Skeletal muscle tissue (tissue), 4 donors: ENCODE data around the gene BTBD8. TPM values are rescaled to one million over a fixed set of nuclear protein-coding genes. Genes with fewer than 3 reads are reported as not detected.
"Not testable (repeated sequence)": the region's sequence is repeated elsewhere in the genome, so short reads cannot be mapped to it uniquely, and the experiment has no call there.

ENCODE experiments used
- H3K27ac ChIP-seq: one replicate; pipeline ENCODE4 v1.7.0; 2013; ENCODE audit warnings: mild to moderate bottlenecking, low read depth, low read length, inconsistent platforms
- H3K27me3 ChIP-seq, 3 donors: one replicate each; pipeline ENCODE4 v1.7.0; 2013; ENCODE audit warnings: low read length in 3 of 3; ENCODE audit not compliant: control insufficient read depth in 3 of 3, insufficient read depth in 3 of 3
- H3K36me3 ChIP-seq, 3 donors: one replicate each; pipeline ENCODE4 v1.7.0; 2013; ENCODE audit warnings: low read length in 3 of 3; ENCODE audit not compliant: control insufficient read depth in 3 of 3, insufficient read depth in 3 of 3
- H3K4me1 ChIP-seq, 3 donors: one replicate each; pipeline ENCODE4 v1.7.0; 2013; ENCODE audit warnings: low read length in 3 of 3, mild to moderate bottlenecking in 3 of 3; ENCODE audit not compliant: control insufficient read depth in 3 of 3, insufficient read depth in 3 of 3
- H3K4me3 ChIP-seq, 3 donors: one replicate each; pipeline ENCODE4 v1.7.0; 2013; ENCODE audit warnings: low read length in 3 of 3
- H3K9ac ChIP-seq, 3 donors: one replicate each; pipeline ENCODE4 v1.7.0; 2013; ENCODE audit warnings: low read length in 3 of 3, mild to moderate bottlenecking in 3 of 3, moderate library complexity in 2 of 3, low read depth in 1 of 3
- H3K9me3 ChIP-seq, 3 donors: one replicate each; pipeline ENCODE4 v1.7.0; 2013; ENCODE audit warnings: low read length in 3 of 3; ENCODE audit not compliant: control insufficient read depth in 3 of 3
- total RNA-seq: library from RNA; depleted of rRNA; stranded (reverse); fragments of >200 nt; gene quantifications from one replicate; pipeline ENCODE4 v1.2.3, GENCODE V29; 2014
- donor health status: Osteomylitis.

The BTBD8 gene
- total RNA-seq, 1 donor from 2014 or later, result 1.6 TPM

- H3K27me3 ChIP-seq, result no peaks in the 10 kb centered on the region
- H3K9me3 ChIP-seq, result no peaks in the 10 kb centered on the region
- H3K9ac ChIP-seq, result no peak overlapping the region
- no peaks in the 10 kb centered on the region for H3K36me3 ChIP-seq
- no peak overlapping the region for H3K4me3 ChIP-seq
- H3K4me1 ChIP-seq, result no peaks in the 10 kb centered on the region
- no peak overlapping the region for H3K27ac ChIP-seq
These were observed 15.1 kb upstream of the BTBD8 start for GRCh38 chr1:92065042-92065441.

GRCh38 chr1:92066321-92066720 lies 13.8 kb upstream of the BTBD8 start:
- Histone ChIP-seq H3K9ac (no peak overlapping the region), H3K4me1 (no peaks in the 10 kb centered on the region), H3K36me3 (no peaks in the 10 kb centered on the region), H3K27me3 (no peaks in the 10 kb centered on the region), H3K9me3 (no peaks in the 10 kb centered on the region), H3K27ac (no peak overlapping the region), H3K4me3 (no peak overlapping the region)

- no peak overlapping the region for H3K27ac ChIP-seq
- no peaks in the 10 kb centered on the region for H3K4me1 ChIP-seq
These were observed 9.3 kb upstream of the BTBD8 start for GRCh38 chr1:92070892-92071291.

GRCh38 chr1:92074446-92074845 lies 5.7 kb upstream of the BTBD8 start:
- H3K27me3 ChIP-seq, H3K36me3 ChIP-seq, H3K9me3 ChIP-seq, H3K4me1 ChIP-seq, H3K9ac ChIP-seq, H3K27ac ChIP-seq, H3K4me3 ChIP-seq: not testable (repeated sequence)

More at GRCh38 chr1:92070892-92071291, 9.3 kb upstream of the BTBD8 start:
- Histone ChIP-seq H3K36me3 (no peaks in the 10 kb centered on the region), H3K27me3 (no peaks in the 10 kb centered on the region), H3K4me3 (no peak overlapping the region), H3K9ac (no peak overlapping the region), H3K9me3 (no peaks in the 10 kb centered on the region)

GRCh38 chr1:92075311-92075710 lies 4.8 kb upstream of the BTBD8 start, which contains the start of gene SETSIP:
SETSIP (minus strand) TSS chr1:92075411; CDS start chr1:92075411, 0 bp downstream.
- no peak within 1 kb of the TSS for H3K9ac ChIP-seq
- no peaks in the 10 kb centered on the region for H3K4me1 ChIP-seq
- H3K27me3 ChIP-seq, result no peaks in the 10 kb centered on the region
- no peaks in the 10 kb centered on the region for H3K9me3 ChIP-seq
- H3K27ac ChIP-seq, result no peak within 1 kb of the TSS
- H3K4me3 ChIP-seq, result no peak within 1 kb of the TSS
- no peaks in the 10 kb centered on the region for H3K36me3 ChIP-seq

- Histone ChIP-seq H3K4me1 (no peaks in the 10 kb centered on the region), H3K27ac (no peak overlapping the region), H3K9ac (no peak overlapping the region), H3K4me3 (no peak overlapping the region), H3K27me3 (no peaks in the 10 kb centered on the region), H3K9me3 (no peaks in the 10 kb centered on the region), H3K36me3 (no peaks in the 10 kb centered on the region)
These were observed 3.8 kb upstream of the BTBD8 start for GRCh38 chr1:92076363-92076762.

GRCh38 chr1:92078077-92078476 lies 2.1 kb upstream of the BTBD8 start:
- H3K27me3 ChIP-seq, H3K9me3 ChIP-seq: not testable (repeated sequence)

GRCh38 chr1:92079441-92079840 lies 704 bp upstream of the BTBD8 start:
- Histone ChIP-seq H3K4me1 (no peaks in the 10 kb centered on the region), H3K4me3 (peak overlapping the region; percentile 87 to 91 (median 87)), H3K27me3 (no peaks in the 10 kb centered on the region), H3K9ac (peak overlapping the region in 2 of 3 donors; percentile 87 to 89), H3K36me3 (no peaks in the 10 kb centered on the region), H3K9me3 (no peaks in the 10 kb centered on the region), H3K27ac (no peak overlapping the region)

More at GRCh38 chr1:92078077-92078476, 2.1 kb upstream of the BTBD8 start:
- not testable (repeated sequence) for H3K36me3 ChIP-seq, H3K27ac ChIP-seq, H3K4me3 ChIP-seq, H3K4me1 ChIP-seq, H3K9ac ChIP-seq

- no peaks in the 10 kb centered on the region for H3K36me3 ChIP-seq
- H3K9me3 ChIP-seq, result peaks cover 0 to 4% (median 0%) of the 10 kb centered on the region in 3 donors
- no peaks in the 10 kb centered on the region for H3K4me1 ChIP-seq
- H3K27ac ChIP-seq, result no peak overlapping the region
- H3K9ac ChIP-seq, result peak overlapping the region; percentile 82 to 89 (median 87)
- peak overlapping the region; percentile 87 to 91 (median 87) for H3K4me3 ChIP-seq
- no peaks in the 10 kb centered on the region for H3K27me3 ChIP-seq
These were observed 886 bp downstream of the BTBD8 start for GRCh38 chr1:92081031-92081430.

GRCh38 chr1:92084651-92085050 lies 4.5 kb downstream of the BTBD8 start:
- H3K9me3 ChIP-seq, result peaks cover 0 to 6% (median 4%) of the 10 kb centered on the region in 3 donors
- no peak overlapping the region for H3K27ac ChIP-seq
- no peaks in the 10 kb centered on the region for H3K27me3 ChIP-seq
- no peak overlapping the region for H3K4me3 ChIP-seq
- H3K36me3 ChIP-seq, result no peaks in the 10 kb centered on the region
- H3K9ac ChIP-seq, result no peak overlapping the region
- no peaks in the 10 kb centered on the region for H3K4me1 ChIP-seq

GRCh38 chr1:92085727-92086126 lies 5.6 kb downstream of the BTBD8 start:
- Histone ChIP-seq H3K4me1 (no peaks in the 10 kb centered on the region), H3K36me3 (no peaks in the 10 kb centered on the region), H3K27me3 (no peaks in the 10 kb centered on the region), H3K4me3 (no peak overlapping the region), H3K9ac (no peak overlapping the region), H3K9me3 (peaks cover 0 to 6% (median 4%) of the 10 kb centered on the region in 3 donors), H3K27ac (no peak overlapping the region)
